ENCODE measurements around the gene TEX51.

DNA sequence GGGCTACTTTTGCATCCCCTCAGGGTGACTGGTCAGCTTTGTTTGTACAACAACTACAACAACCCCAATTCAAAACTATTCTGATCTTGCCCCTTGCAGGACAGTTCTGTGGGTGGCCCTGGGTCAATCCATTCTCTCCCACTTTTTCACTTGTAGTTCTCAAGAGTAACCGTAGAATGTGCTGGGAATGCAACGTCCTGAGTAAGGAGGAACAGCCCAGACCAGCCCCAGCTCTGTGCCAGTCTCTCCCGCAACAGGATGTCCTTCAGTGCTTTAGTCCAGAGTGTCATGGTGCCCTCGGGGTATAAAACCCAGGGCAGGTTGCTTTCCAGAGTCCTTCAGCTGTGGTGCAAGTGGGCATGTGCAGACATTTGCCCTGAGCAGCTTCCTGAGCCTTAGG lies 22.1 kb upstream of the TEX51 start:
- TF ChIP-seq, protein P1, sequence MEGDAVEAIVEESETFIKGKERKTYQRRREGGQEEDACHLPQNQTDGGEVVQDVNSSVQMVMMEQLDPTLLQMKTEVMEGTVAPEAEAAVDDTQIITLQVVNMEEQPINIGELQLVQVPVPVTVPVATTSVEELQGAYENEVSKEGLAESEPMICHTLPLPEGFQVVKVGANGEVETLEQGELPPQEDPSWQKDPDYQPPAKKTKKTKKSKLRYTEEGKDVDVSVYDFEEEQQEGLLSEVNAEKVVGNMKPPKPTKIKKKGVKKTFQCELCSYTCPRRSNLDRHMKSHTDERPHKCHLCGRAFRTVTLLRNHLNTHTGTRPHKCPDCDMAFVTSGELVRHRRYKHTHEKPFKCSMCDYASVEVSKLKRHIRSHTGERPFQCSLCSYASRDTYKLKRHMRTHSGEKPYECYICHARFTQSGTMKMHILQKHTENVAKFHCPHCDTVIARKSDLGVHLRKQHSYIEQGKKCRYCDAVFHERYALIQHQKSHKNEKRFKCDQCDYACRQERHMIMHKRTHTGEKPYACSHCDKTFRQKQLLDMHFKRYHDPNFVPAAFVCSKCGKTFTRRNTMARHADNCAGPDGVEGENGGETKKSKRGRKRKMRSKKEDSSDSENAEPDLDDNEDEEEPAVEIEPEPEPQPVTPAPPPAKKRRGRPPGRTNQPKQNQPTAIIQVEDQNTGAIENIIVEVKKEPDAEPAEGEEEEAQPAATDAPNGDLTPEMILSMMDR (IDR thresholded peaks at IDR 0.05; ENCODE audit: low read depth, low read length): no peak
- no peak for TF ChIP-seq EZH2phosphoT487 (IDR thresholded peaks at IDR 0.05; ENCODE audit: low read depth)

All from OCI-LY3 (cell line).